ENCODE results near the gene LCN1.

DNA sequence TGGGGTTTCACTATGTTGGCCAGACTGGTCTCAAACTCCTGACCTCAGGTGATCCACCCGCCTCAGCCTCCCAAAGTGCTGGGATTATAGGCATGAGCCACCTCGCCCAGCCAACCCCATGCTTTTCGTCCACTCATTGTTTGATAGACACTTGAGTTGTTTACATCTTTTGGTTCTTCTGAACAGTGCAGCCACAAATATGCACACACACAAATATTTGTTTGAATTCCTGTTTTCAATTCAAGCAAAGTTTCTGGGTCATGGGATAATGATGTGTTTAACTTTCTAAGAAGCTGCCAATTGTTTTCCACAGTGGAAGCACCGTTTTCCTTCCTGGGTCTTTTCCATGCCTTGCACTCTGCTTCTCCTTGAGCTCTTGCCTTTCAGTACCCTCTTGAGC, 33.5 kb downstream of the LCN1 start:
- TF ChIP-seq, protein P1, sequence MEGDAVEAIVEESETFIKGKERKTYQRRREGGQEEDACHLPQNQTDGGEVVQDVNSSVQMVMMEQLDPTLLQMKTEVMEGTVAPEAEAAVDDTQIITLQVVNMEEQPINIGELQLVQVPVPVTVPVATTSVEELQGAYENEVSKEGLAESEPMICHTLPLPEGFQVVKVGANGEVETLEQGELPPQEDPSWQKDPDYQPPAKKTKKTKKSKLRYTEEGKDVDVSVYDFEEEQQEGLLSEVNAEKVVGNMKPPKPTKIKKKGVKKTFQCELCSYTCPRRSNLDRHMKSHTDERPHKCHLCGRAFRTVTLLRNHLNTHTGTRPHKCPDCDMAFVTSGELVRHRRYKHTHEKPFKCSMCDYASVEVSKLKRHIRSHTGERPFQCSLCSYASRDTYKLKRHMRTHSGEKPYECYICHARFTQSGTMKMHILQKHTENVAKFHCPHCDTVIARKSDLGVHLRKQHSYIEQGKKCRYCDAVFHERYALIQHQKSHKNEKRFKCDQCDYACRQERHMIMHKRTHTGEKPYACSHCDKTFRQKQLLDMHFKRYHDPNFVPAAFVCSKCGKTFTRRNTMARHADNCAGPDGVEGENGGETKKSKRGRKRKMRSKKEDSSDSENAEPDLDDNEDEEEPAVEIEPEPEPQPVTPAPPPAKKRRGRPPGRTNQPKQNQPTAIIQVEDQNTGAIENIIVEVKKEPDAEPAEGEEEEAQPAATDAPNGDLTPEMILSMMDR (IDR thresholded peaks at IDR 0.05), result no peak
- no peak for TF ChIP-seq POLR2A (IDR thresholded peaks at IDR 0.05)
- TF ChIP-seq POLR2AphosphoS5 (IDR thresholded peaks at IDR 0.05), result no peak

Data from gastroesophageal sphincter (tissue), 3 donors.